Parathyroid adenoma (tissue), 2 donors: ENCODE measurements around the gene HSD3B7.

Experiments
- H2AFZ ChIP-seq: fragments of 300-600 bp; sonication (generic); one replicate; pipeline ENCODE4 v1.7.0; 2017; ENCODE audit warnings: antibody characterized with exemption, mild to moderate bottlenecking
- H3K27ac ChIP-seq: fragments of 300-600 bp; sonication (generic); one replicate; pipeline ENCODE4 v1.7.0; 2017
- H3K27me3 ChIP-seq: fragments of 300-600 bp; sonication (generic); one replicate; pipeline ENCODE4 v1.7.0; 2017; ENCODE audit warnings: low read length; ENCODE audit not compliant: control insufficient read depth, insufficient read depth
- H3K36me3 ChIP-seq: fragments of 300-600 bp; sonication (generic); one replicate; pipeline ENCODE4 v1.7.0; 2017; ENCODE audit warnings: low read length; ENCODE audit not compliant: control insufficient read depth, insufficient read depth
- H3K4me1 ChIP-seq: fragments of 300-600 bp; sonication (generic); one replicate; pipeline ENCODE4 v1.7.0; 2017; ENCODE audit warnings: control low read depth
- H3K4me2 ChIP-seq: fragments of 300-600 bp; sonication (generic); one replicate; pipeline ENCODE4 v1.7.0; 2017; ENCODE audit warnings: low read length
- H3K4me3 ChIP-seq: fragments of 300-600 bp; sonication (generic); one replicate; pipeline ENCODE4 v1.7.0; 2017; ENCODE audit warnings: low read depth, low read length
- H3K79me2 ChIP-seq: fragments of 300-600 bp; sonication (generic); one replicate; pipeline ENCODE4 v1.7.0; 2017; ENCODE audit warnings: control low read depth
- H3K9ac ChIP-seq: fragments of 300-600 bp; sonication (generic); one replicate; pipeline ENCODE4 v1.7.0; 2017; ENCODE audit warnings: mild to moderate bottlenecking
- H3K9me3 ChIP-seq: fragments of 300-600 bp; sonication (generic); one replicate; pipeline ENCODE4 v1.7.0; 2017; ENCODE audit warnings: low read length; ENCODE audit not compliant: control insufficient read depth
- TF ChIP-seq, protein P1 (sequence below): fragments of 300-600 bp; sonication (generic); IDR thresholded peaks from one replicate; pipeline ENCODE4 v1.7.0; 2017; ENCODE audit warnings: antibody characterized with exemption, mild to moderate bottlenecking
- donor health status: primary hyperparathyroidism.

HSD3B7 gene

DNA sequence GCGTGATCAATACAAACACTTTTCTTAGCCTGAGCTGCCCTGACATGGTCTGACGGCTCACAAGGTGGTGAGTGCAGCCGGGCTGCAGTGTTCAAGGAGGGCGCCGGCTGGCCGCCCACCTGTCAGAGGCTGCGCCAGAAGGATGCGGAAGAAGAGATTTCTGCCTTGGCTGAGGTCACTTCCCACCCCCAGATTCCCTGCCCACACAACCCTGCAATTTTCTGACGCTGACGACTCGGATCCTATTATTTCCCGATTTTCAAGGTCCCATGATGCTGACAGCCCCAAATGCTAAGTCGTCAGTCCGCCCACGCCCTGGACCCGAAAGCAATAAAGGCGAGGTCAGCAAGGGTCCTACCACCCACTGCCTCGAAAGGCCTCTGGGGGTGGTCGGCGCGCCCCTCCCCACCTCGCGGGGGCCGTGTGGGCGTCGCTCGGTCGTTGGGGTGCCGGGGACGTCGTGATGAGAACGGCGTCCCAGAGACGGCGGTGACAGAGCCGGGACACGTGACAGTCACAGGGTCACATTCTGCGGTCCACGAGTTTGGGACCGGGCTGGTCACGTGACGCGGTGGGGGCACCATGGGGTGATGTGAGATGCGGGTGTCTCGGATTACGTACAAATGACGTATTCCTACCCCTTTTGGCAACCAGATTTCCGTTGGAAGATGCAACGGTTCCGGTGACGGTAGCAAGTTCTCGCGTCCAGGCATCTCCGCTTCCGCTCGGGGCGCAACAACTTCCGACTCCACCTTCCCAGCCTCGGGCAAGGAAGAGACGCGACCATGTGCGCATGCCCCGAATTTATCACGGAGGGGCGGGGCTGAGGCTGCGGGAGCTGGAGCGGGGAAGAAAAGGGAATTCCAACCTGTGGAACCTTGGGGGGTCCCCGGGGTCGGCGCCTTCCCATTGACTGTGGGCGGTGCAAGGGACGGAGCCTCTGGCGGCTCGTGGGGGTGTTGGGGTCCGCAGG, 48.0 kb downstream of the HSD3B7 start, which contains the start of gene STX4:
Gene STX4, plus strand, starts transcription at position 823 of the 973 bp plus-strand sequence. CDS start 248 bp downstream, outside the sequence.
- Histone ChIP-seq H3K27me3 (no peaks in the 10 kb centered on the region), H3K27ac (peak within 1 kb of the TSS; percentile 91), H3K79me2 (peaks cover 5% of the 10 kb centered on the region), H3K36me3 (no peaks in the 10 kb centered on the region), H3K4me1 (peaks cover 9% of the 10 kb centered on the region), H3K9ac (peak within 1 kb of the TSS; percentile 21), H3K4me3 (peak within 1 kb of the TSS; percentile 95), H2AFZ (peak within 1 kb of the TSS; percentile 98), H3K9me3 (no peaks in the 10 kb centered on the region), H3K4me2 (peak within 1 kb of the TSS; percentile 100)
- TF ChIP-seq, protein P1, sequence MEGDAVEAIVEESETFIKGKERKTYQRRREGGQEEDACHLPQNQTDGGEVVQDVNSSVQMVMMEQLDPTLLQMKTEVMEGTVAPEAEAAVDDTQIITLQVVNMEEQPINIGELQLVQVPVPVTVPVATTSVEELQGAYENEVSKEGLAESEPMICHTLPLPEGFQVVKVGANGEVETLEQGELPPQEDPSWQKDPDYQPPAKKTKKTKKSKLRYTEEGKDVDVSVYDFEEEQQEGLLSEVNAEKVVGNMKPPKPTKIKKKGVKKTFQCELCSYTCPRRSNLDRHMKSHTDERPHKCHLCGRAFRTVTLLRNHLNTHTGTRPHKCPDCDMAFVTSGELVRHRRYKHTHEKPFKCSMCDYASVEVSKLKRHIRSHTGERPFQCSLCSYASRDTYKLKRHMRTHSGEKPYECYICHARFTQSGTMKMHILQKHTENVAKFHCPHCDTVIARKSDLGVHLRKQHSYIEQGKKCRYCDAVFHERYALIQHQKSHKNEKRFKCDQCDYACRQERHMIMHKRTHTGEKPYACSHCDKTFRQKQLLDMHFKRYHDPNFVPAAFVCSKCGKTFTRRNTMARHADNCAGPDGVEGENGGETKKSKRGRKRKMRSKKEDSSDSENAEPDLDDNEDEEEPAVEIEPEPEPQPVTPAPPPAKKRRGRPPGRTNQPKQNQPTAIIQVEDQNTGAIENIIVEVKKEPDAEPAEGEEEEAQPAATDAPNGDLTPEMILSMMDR: no peak

DNA sequence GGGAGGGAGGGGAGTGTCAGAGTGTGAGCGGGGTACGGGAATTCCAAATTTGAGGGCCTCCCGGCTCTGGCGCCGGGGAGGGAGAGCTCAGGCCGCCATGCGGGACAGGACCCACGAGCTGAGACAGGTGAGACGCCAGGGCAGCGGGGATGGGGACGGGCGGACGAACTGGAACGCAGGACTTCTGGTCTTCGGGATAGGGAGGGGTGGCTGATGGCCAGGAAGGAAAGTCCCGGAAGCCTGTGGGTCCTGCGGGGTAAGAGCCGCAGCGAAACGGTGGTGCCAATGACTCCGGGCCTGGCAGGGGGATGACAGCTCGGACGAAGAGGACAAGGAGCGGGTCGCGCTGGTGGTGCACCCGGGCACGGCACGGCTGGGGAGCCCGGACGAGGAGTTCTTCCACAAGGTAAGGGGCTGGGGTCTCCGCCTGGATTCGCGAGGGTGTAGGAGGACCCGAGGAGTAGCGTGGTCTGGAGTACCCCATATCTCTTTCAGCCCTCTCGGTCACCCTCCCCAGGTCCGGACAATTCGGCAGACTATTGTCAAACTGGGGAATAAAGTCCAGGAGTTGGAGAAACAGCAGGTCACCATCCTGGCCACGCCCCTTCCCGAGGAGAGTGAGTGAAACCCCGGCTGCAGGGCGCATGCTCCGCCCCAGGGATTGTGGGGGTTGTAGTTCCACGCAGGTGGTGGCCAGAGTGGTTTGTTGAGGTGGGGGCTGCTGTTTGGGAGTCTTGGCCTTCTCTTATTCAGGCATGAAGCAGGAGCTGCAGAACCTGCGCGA, 48.9 kb downstream of the HSD3B7 start:
- Histone ChIP-seq H3K36me3 (no peaks in the 10 kb centered on the region), H3K9ac (no peak overlapping the region), H3K79me2 (peaks cover 5% of the 10 kb centered on the region), H3K4me1 (peaks cover 9% of the 10 kb centered on the region), H3K4me3 (peak overlapping the region; percentile 95), H2AFZ (peak overlapping the region; percentile 98), H3K27me3 (no peaks in the 10 kb centered on the region), H3K4me2 (peak overlapping the region; percentile 100), H3K9me3 (no peaks in the 10 kb centered on the region), H3K27ac (peak overlapping the region; percentile 91)
- TF ChIP-seq, protein P1: no peak

DNA sequence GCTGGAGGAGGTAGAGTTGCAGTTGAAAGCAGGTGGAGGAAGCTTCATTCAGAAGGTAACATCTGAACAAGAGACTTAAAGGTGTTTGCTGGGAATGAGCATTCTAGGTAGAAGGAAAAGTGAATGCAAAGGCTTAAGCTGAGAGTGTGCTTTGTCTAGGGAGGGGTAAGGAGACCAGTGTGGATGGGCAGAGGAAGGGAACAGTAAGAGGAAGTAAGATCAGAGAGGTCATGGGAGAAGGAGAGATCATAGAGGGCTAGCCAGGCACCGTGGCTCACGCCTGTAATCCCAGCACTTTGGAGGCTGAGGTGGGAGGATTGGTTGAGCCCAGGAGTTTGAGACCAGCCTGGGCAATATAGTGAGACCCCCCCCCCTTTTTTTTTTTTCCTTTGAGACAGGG, 51.7 kb downstream of the HSD3B7 start:
- H3K4me1 ChIP-seq: peaks cover 9% of the 10 kb centered on the region
- no peaks in the 10 kb centered on the region for H3K36me3 ChIP-seq
- H3K9me3 ChIP-seq: no peaks in the 10 kb centered on the region
- H3K4me2 ChIP-seq: no peak overlapping the region
- no peak overlapping the region for H2AFZ ChIP-seq
- H3K27ac ChIP-seq: no peak overlapping the region
- TF ChIP-seq, protein P1: no peak
- peaks cover 5% of the 10 kb centered on the region for H3K79me2 ChIP-seq
- no peaks in the 10 kb centered on the region for H3K27me3 ChIP-seq
- H3K9ac ChIP-seq: no peak overlapping the region
- no peak overlapping the region for H3K4me3 ChIP-seq
